ENCODE measurements around the gene AGPAT2. TPM values are rescaled to one million over a fixed set of nuclear protein-coding genes. Genes with fewer than 3 reads are reported as not detected.

Gene AGPAT2
- total and polyA plus RNA-seq, 2 donors from 2014 or later, result 73.4 to 83.6 TPM

- FAIRE-seq (no peak), DNase-seq (peak in 3 of 5 donors; percentile 5 to 79 (median 64))
- intact Hi-C loops (cut with DNase I), result no loop called here
- Histone ChIP-seq H3K27me3 (ENCODE audit: control insufficient read depth, insufficient read depth, low read length) (no peaks in the 10 kb centered on the region), H3K4me3 (ENCODE audit: low read length in 3 of 3) (no peak overlapping the region), H3K9me3 (ENCODE audit: control insufficient read depth in 2 of 3, insufficient read depth in 1 of 3, low read length in 3 of 3) (no peaks in the 10 kb centered on the region), H3K4me1 (ENCODE audit: control insufficient read depth in 2 of 3, insufficient read depth in 2 of 3, low read depth in 1 of 3, low read length in 3 of 3) (peaks cover 0 to 50% (median 18%) of the 10 kb centered on the region in 3 donors), H3K27ac (ENCODE audit: low read depth in 2 of 2, low read length in 2 of 2) (peak overlapping the region in 1 of 2 donors; percentile 57), H3K36me3 (ENCODE audit: control insufficient read depth in 2 of 3, insufficient read depth in 3 of 3, low read length in 3 of 3) (no peaks in the 10 kb centered on the region), H3K9ac (ENCODE audit: low read length in 3 of 3) (no peak overlapping the region)
- no peak for TF ChIP-seq CTCF (IDR thresholded peaks at IDR 0.05; ENCODE audit: borderline replicate concordance, extremely low read depth, insufficient read depth)
These were observed 5.2 kb upstream of the AGPAT2 start for GRCh38 chr9:136692185-136693134.

GRCh38 chr9:136691316-136692184, 4.3 kb upstream of the AGPAT2 start:
- Histone ChIP-seq H3K4me3 (ENCODE audit: low read length in 3 of 3) (no peak overlapping the region), H3K36me3 (ENCODE audit: control insufficient read depth in 2 of 3, insufficient read depth in 3 of 3, low read length in 3 of 3) (no peaks in the 10 kb centered on the region), H3K27ac (ENCODE audit: low read depth in 2 of 2, low read length in 2 of 2) (peak overlapping the region; percentile 3 to 76), H3K9me3 (ENCODE audit: control insufficient read depth in 2 of 3, insufficient read depth in 1 of 3, low read length in 3 of 3) (no peaks in the 10 kb centered on the region), H3K9ac (ENCODE audit: low read length in 3 of 3) (no peak overlapping the region), H3K4me1 (ENCODE audit: control insufficient read depth in 2 of 3, insufficient read depth in 2 of 3, low read depth in 1 of 3, low read length in 3 of 3) (peaks cover 0 to 45% (median 14%) of the 10 kb centered on the region in 3 donors), H3K27me3 (ENCODE audit: control insufficient read depth, insufficient read depth, low read length) (no peaks in the 10 kb centered on the region)
- DNase-seq (peak in 3 of 5 donors; percentile 5 to 79 (median 58)), FAIRE-seq (no peak)
- intact Hi-C loops (cut with DNase I), result no loop called here
- TF ChIP-seq CTCF (IDR thresholded peaks at IDR 0.05; ENCODE audit: borderline replicate concordance, extremely low read depth, insufficient read depth), result no peak

- Histone ChIP-seq H3K4me1 (ENCODE audit: control insufficient read depth in 2 of 3, insufficient read depth in 2 of 3, low read depth in 1 of 3, low read length in 3 of 3) (peaks cover 0 to 42% (median 8%) of the 10 kb centered on the region in 3 donors), H3K9ac (ENCODE audit: low read length in 3 of 3) (peak overlapping the region in 1 of 3 donors; percentile 34), H3K9me3 (ENCODE audit: control insufficient read depth in 2 of 3, insufficient read depth in 1 of 3, low read length in 3 of 3) (no peaks in the 10 kb centered on the region), H3K36me3 (ENCODE audit: control insufficient read depth in 2 of 3, insufficient read depth in 3 of 3, low read length in 3 of 3) (no peaks in the 10 kb centered on the region), H3K27ac (ENCODE audit: low read depth in 2 of 2, low read length in 2 of 2) (peak overlapping the region; percentile 41 to 76), H3K4me3 (ENCODE audit: low read length in 3 of 3) (no peak overlapping the region), H3K27me3 (ENCODE audit: control insufficient read depth, insufficient read depth, low read length) (no peaks in the 10 kb centered on the region)
- FAIRE-seq (no peak), DNase-seq (peak in 3 of 5 donors; percentile 23 to 92 (median 51))
- TF ChIP-seq CTCF (IDR thresholded peaks at IDR 0.05; ENCODE audit: borderline replicate concordance, extremely low read depth, insufficient read depth), result no peak
- intact Hi-C loops (cut with DNase I), result no loop called here
These were observed 3.6 kb upstream of the AGPAT2 start for GRCh38 chr9:136690806-136691261.

Data from kidney (tissue), 14 donors.